ENCODE measurements around the gene THSD7A.
"Not testable (repeated sequence)": the region's sequence is repeated elsewhere in the genome, so short reads cannot be mapped to it uniquely, and the experiment has no call there.

The THSD7A gene

DNA sequence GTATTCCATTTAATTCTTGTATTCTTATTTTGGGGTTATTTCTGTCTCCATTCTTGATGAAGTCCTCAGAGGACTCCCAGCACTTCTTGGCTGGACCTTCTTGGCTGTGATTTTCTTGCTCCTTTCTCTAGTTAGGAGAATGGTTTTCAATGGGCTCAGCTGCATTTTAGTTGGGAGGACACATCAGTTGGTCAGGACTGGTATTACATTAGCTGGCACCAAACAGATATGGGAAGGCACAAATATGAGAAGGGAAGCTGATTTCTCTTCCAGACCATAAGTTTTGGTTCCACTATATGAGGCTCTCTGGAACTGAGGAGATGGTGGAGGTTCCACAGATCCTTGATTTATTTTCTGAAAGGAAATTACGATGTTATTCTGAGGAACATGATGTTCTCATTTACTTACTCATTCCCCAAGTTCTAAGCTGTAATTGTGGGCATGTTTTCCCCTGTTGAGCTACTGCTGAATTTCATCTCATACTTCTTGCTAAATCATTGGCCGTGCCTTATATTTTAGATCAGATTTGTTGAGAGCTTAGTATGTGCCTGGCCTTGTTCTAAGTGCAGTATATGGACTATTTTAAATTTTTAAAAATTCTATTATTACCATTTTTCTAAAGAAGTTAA lies 261.0 kb downstream of the THSD7A start:
- no peak for DNase-seq

DNA sequence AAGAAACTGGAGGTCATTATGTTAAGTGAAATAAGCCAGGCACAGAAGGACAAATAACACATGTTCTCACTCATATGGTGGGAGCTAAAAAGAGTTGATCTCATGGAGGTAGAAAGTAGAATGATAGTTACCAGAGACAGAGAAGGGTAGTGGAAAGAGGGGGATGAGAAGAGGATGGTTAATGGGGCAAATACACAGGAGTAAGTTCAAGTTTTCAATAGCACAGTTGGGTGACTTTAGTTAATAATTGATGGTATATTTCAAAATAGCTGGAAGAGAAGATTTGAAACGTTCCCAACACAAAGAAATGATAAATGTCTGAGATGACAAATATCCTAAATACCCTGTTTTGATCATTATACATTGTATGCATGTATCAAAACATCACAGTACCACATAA lies 261.8 kb downstream of the THSD7A start:
- DNase-seq: no peak

GRCh38 chr7:11567571-11567970 lies 264.4 kb downstream of the THSD7A start:
- no peak for DNase-seq

DNA sequence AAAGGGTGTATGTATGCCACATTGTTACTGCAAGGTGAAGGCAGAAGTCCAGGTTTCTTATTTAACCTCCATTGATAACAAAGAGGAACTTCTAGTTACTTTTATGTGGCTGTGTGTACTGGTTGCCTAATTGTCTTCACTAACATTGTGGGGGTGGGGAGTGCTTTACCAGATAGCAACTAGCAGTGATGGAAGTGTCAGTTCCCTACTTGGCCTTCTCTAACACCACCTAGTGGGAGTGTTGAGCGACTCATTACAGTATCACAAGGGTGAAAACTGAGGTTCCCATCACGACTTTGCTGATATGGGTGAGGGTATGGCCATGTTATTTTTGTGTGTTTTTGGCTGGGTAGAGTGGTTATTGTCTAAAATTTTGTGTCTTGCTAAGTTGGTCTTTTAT lies 274.4 kb downstream of the THSD7A start:
- no peak for DNase-seq

- DNase-seq: no peak
Measured at GRCh38 chr7:11552676-11553296, 279.2 kb downstream of the THSD7A start.

GRCh38 chr7:11551470-11551869 lies 280.5 kb downstream of the THSD7A start:
- no peak for DNase-seq

DNA sequence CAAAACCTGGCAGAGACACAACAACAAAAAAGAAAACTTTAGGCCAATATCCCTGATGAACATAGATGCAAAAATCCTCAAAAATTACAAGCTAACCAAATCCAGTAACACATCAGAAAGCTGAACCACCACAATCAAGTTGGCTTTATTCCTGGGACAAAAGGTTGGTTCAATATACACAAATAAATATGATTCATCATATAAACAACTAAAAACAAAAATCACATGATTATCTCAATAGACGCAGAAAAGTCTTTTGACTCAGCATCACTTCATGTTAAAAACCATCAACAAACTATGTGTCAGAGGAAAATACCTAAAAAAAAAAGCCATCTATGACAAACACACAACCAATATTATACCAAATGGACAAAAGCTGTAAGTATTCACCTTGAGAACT lies 283.5 kb downstream of the THSD7A start:
- DNase-seq: no peak

DNA sequence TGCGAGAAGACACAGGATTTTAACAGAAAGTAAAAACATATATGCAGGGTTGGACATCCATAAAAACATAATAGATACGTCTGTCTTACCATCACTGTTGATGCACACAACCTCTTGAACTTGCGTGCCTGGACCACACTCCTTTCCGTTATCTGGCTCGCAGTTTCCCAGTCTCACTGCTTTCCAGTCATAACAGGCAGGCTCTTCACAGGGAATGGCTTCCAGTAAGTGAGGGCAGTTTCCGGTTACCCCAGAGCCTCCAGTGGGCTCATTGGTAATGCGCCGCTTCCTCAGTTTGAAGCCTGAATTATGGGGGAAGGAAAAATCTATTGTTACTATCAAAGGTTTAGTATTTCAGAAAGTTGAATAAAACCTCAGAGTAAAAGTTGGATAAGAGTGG lies 290.7 kb downstream of the THSD7A start:
- DNase-seq: no peak

DNA sequence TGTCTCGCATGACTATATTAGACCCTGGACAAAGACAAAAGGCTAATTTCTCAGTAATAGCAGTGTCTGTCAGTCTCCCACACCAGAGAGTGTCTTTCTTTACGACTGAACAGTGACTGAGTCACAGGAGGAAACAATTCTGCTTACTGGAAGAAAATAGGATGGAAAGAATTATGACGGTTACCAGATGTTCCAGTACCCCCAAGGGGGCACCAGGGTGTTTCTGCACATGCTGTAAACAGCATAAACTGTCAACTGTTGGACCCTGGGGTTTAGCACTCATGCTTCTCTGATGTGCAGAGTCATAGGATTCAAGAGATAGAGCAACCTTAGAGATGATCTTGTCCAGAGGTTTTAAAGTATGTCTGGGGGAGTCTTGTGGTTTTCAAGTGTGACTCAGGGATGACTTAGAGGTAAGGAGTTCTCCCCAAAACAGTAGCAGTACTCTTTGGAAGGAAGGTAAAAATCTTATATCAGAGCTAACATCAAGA lies 291.7 kb downstream of the THSD7A start:
- DNase-seq: no peak

GRCh38 chr7:11539853-11540252 lies 292.1 kb downstream of the THSD7A start:
- DNase-seq: no peak

DNA sequence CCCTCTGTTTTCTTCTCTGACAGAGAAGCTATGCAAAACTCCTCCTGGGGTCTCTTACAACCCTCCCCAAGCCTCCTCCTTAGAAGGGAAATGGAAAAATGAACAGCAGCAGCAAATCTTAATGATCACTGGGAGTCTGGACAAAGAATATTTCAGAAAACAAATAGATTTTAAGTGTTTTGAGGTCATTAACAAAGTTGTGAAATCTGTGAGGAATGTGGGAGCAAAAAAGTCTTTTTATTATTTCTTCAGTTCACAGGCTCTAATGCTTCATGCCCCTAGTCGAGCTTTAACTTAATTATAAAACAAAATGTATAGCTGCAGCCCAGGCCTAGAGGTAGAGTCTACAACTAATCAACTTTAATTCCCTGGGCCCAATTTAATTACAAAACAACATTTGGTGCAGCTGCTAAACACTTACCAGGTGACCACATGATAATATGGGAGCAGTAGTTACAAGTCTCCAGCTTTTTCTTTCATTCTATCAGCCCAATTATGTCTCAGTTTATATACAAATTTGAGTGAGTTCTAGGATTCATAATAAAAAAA lies 293.2 kb downstream of the THSD7A start:
- no peak for DNase-seq

GRCh38 chr7:11533229-11533820 lies 298.7 kb downstream of the THSD7A start:
- DNase-seq: no peak

GRCh38 chr7:11529382-11529781 lies 302.6 kb downstream of the THSD7A start:
- DNase-seq: no peak

DNA sequence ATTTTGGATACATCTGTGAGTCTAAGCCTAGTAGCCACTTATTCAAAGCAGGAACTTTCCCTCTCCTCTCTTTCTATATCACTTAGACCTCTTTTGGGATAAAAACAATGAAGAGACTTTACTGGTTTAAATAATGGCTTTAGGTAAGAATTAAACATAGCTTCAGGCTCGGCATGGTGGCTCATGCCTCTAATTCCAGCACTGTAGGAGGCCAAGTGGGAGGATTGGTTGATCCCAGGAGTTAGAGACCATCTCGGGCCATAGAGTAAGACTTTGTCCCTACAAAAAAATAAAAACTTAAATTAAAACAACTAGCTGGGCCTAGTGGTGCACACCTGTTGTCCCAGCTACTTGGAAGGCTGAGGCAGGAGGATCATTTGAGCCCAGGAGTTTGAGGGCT lies 304.3 kb downstream of the THSD7A start:
- no peak for DNase-seq

GRCh38 chr7:11524476-11525397 lies 307.3 kb downstream of the THSD7A start:
- DNase-seq: no peak

GRCh38 chr7:11521964-11522499 lies 310.0 kb downstream of the THSD7A start:
- not testable (repeated sequence) for DNase-seq

GRCh38 chr7:11517853-11518252 lies 314.1 kb downstream of the THSD7A start:
- no peak for DNase-seq

DNA sequence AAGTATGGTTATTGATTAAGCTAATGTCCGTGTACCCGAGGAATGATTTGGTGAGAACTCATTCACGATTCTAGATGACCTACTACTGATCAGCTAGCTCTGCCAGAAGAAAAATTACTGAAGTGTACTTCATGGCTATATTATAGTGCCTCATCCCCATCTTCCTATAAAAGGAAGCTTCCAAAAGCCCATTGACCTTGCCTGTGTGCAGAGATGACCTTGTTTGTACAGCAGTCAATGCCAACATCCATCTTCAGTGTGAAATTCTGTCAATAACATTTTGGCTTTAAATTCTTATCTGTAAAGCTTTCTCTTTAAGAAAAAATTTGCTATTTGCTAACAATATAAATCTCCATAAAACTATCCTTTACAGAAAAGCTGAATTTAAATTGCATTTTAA lies 315.7 kb downstream of the THSD7A start:
- no peak for DNase-seq

DNA sequence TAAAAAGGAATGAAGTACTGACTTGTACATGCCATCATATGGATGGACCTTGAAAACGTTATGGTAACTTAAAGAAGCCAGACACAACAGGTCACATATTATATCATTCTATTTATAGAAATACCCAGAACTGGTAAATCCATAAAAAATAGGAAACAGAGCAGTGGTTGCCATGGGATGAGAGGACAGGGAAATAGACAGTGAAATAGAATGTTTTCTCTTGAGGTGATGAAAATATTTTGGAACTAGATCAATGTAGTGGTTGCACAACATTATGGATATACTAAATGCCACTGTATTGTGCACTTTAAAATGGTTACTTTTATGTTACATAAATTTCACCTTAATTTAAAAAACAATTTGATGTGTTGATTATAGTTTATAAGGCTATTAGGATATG lies 318.5 kb downstream of the THSD7A start:
- DNase-seq: no peak

DNA sequence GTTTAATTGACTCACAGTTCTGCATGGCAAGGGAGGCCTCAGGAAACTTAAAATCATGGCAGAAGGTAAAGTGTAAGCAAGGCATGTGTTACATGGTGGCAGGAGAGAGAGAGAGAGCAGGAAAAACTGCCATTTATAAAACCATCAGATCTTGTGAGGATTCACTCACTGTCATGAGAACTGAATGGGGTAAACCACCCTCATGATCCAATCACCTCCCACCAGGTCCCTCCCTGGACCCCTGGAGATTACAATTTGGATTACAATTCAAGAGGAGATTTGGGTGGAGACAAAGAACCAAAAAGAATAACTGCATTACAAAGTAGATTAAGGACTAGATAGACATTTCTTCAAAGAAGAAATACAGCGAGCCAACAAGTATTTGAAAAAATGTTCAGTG lies 324.1 kb downstream of the THSD7A start:
- no peak for DNase-seq

- no peak for DNase-seq
Measured at GRCh38 chr7:11506417-11506816, 325.6 kb downstream of the THSD7A start.

DNA sequence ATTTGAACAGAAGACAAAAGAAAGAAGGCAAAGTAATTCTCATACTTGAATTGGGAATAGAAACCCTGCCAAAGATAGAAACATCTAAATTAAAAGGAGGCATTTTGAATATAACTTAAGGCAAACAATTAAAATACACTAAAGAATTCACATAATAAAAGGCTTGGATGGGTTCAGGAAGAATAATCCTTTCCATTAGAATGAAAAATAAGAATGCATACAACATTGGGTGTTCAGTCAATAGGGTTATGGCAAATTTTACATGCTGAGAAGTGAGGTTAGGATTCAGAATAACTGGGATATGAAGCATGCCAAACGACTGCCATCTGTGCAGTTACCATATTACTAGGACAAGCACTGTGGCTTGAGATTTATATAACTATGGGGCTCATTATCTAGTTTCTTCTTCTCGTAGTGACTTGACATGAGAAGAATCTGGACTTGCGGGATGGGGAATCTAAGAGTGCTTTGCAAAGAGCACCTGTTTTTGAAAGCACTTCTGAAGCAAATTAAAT lies 326.5 kb downstream of the THSD7A start:
- no peak for DNase-seq

DNA sequence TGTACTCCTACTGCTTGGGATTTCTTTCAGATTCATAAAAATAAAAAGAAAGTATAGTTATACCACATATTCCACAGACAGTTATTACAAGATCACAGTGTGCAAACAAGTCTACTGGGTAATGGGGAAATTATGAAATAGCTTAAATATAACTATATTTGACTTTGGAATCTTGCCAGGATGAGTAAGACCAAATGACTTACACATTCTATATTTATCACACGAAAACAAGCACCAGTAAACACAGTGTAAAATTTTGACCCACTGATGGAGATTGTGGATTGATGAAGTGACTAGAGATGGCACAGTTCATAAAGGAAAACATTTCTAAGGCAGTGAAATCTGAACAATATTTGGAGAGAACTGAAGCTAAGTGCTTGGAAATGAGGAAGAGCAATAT lies 339.7 kb downstream of the THSD7A start:
- no peak for DNase-seq

Measured in stimulated activated naive CD4-positive, alpha-beta T cell treated with Interleukin-2 at 50 U/mL for 16 hours (primary cell).